ENCODE measurements around the gene STC2.

Gene STC2

DNA sequence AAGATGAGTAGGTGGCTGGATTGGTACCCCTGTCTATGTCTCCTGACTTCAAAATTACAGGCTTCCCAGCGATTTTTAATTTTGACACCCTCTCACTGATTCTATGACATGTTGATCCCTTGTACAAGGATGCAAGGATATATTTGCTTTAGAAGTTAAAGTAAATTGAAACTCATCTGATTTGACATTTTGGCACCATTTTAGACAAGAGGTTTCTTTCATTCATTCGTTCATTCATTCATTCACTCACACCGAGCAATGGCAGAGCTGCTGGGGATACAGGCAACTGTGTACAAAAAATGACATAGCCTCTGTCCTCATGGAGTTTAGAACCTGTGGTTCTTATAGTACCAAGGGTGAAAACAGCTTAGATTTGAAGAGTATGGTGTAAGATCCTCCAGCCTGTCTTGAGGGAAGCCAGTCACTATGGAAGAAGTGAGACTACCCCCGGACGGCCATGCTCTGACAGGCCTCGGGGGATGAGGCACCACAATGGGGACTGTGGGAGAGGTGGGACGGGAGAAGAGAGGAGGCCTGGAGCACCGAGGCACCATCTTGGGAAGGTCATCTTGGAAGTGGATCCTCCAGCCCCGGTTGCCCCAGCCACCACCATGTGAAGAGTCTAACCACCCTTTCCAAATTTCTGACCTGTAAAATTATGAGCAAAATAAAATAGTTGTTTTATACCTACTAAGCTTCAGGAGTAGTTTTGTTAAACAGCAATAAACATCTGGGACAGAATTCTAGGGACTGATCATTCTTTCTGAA, 16.2 kb downstream of the STC2 start:
- no peak for DNase-seq

- DNase-seq = no peak
These were observed 17.1 kb downstream of the STC2 start for GRCh38 chr5:173310861-173311785.

DNA sequence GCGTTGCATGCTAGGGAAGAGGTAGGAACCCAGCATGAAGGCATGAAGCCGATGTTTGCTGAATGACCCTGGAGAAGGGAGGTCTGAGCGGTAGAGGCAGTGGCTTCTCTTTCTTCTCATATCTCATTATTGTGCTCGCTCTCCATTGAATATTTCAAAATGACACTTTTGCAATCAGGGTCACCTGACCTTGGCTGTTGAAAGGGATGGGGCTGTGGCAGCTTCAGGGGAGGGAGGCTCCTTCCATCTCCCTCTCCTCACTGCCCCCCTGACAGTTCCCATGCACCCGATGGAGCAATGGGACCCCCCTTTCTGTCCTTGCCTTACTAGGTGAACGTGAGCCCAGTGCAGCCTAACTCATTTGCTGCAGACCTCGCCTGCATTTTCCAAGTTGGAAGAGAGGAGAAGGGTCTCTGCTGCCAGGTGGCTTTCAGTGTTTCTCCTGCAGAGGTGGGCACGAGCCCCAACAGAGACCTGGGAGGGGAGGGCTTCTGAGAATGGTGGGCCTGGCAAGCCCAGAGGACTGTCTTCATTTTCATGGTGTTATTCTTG, 17.9 kb downstream of the STC2 start:
- no peak for DNase-seq

GRCh38 chr5:173309731-173310130, 18.5 kb downstream of the STC2 start:
- no peak for DNase-seq

GRCh38 chr5:173308226-173308625, 20.0 kb downstream of the STC2 start:
- no peak for DNase-seq

- no peak for DNase-seq
These were observed 20.5 kb downstream of the STC2 start for GRCh38 chr5:173307695-173308094.

DNA sequence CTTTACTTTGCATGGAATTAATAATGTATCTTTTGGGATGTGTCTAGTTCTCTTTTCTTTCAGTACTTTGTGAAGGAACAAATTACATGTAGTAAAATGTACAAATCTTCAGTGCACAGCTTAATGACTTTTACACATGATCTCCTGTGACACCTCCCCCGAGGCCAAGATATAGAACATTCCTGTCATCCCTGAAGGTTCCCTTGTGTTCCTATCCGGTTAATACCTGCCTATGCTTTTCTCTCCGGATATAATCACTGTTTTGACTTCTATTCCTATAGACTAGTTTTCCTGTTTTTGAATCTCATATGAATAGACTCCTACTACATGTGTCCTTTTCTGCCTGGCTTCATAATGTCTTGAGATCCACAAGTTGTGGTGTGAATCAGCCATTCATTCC, 21.5 kb downstream of the STC2 start:
- no peak for DNase-seq

DNA sequence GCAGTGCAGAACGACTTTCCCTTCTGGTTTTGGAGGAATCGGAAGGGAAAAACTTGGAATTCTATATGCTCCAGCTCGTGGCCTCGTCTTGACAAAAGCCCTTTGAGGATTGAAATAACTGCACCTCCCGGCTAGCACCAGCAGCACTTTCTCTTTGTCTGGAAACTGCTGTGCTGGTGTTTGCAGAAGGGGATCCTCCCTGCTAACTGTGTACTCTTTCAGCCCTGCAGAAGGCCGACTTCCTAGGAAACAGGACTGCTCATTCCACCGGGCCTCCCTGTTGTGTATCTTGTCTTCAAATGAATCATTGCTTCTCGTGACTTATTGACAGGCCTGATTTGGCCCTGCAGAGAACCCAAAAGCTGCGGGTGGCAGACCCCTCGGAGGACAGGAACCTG, 23.6 kb downstream of the STC2 start:
- no peak for DNase-seq

GRCh38 chr5:173303878-173304590, 24.2 kb downstream of the STC2 start:
- DNase-seq = no peak

- DNase-seq = no peak
These were observed 25.6 kb downstream of the STC2 start for GRCh38 chr5:173302546-173303155.

DNA sequence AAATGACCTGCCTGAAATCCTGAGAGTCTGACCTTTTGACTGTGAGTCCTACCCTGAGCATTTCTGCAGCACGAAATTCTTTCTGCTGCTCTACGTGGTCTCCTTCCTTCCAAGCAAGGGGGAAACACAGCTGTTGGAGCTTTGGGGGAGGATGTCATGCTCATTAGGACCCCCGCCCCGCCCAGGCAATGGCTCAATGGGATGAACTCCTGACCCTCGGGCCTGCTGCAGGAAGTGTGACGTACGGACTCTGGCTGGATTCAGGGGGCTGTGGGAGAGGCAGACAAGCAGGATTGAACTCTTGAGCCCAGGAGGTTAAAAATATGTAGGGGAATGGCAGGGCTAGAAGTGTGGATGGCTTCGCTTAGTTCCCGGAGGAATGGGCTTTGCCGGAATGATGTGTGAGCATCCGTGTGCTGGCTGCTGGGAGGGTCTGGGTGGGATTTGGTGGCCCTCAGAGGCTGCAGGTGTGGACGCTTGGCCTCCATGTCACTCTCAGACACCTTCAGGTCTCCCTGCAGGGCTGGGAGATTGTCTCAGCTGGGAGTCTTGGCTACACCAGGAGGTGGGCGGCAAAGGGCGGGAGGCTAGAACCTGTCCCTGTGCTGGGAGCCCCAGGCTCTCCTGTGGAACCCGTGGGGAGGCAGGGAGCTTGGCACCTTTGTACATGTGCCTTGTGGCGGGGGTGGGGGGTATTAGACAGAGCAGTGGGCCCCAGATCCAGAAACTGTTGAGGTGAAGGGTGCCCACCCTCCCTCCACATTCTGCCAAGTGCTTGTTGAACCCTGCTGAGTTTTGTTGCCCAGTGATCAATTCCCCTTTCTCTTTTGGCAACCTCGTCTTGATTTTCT, 26.3 kb downstream of the STC2 start:
- DNase-seq = no peak

GRCh38 chr5:173300389-173301047, 27.7 kb downstream of the STC2 start:
- no peak for DNase-seq

DNA sequence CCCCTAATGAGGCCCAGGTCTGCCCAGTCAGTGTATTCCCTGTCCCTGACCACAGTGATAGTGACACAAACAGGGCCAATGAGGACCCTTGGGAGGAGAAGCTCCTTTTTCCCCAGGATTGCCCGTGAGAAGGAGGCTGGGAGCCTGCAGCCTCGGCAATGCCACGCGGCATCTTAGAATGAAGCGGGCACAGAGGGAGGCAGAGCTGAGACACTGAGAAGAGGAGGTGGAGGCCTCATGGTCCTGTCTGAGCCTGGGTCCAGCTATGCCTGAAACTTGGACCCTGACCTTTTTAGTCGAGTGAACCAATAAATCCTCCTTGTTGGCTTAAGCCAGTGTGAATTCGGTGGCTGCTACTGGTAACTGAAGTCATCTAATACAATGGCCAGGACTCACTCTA, 28.4 kb downstream of the STC2 start:
- no peak for DNase-seq

DNA sequence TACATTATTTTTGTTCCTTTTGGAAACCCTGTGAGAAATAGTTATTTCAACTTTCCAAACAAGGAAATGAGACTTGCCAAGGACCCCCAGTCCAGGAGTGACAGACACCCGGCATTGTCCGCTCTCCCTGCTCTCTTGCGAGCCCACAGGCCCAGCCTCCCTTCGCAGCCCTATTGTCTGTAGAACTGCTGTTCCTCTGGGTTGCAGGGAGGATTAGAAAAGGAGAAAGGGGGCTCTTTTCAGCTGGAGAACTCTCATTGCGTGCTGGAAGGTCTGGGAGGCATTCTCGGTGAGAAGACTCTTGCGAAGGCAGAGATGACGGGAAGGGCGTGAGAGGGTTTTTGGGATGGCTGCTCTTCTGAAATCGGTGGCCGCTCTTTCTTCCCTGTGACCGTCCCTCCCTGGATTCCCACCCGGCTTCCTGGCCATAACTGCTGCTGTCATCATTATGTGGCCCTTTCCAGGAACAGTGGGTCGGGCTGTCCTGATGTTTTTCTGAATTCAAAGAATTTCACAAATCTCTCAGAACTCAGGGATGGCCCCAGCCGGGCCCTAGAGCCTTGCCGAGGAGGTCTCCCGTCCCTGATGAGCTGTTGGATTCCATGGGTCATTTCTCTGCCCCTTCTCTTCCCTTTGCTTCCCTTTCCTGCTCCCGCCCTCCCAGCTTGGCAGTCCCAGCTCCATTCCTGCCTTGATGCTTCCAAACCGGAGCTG, 29.8 kb downstream of the STC2 start:
- no peak for DNase-seq

GRCh38 chr5:173297813-173298212, 30.4 kb downstream of the STC2 start:
- no peak for DNase-seq

DNA sequence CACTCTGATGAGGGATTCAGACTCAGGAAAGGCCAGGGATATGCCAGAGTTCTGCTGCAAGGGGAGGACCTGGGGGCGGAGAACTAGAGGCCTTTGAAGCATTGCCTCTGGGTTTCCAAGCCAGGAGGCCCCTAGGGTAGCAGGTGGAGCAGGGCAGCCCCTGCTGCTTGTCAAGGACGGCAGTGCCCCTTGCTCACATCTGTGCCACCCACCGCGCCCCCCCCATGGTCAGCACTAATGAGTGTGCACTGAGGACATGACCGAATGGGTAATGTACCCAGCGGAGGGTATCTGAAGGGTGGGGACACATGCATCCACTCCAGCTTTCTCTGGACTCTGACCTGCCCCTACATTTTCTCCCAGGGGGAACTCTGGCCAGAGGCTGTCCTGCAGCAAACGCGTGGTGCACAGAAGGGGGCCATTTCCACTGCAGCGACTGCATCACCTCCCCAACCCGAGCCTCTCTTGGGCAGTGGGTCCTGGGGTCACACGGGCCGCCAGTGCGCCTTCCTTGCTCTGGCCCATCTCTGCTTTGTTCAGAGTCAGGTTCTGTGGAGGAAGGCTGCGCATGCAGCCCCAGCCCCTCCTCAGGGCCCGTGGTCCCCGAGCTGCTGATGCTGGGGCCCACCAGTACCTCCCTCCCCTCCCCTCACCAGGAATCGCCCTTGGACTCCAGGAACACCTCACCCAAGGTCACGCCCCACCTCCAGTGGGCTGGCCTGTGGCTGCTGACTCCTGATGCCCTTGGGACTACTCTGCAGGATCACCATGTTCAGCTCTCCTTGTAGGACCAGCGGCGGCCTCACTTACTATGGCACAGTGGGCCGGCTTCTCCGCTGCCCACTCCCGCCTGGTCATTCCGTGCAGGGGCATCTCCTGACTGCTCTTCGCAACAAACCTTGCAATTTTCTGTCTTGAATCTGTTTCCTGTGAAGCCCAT, 31.2 kb downstream of the STC2 start:
- DNase-seq = no peak

- DNase-seq = no peak
These were observed 32.4 kb downstream of the STC2 start for GRCh38 chr5:173295796-173296195.

DNA sequence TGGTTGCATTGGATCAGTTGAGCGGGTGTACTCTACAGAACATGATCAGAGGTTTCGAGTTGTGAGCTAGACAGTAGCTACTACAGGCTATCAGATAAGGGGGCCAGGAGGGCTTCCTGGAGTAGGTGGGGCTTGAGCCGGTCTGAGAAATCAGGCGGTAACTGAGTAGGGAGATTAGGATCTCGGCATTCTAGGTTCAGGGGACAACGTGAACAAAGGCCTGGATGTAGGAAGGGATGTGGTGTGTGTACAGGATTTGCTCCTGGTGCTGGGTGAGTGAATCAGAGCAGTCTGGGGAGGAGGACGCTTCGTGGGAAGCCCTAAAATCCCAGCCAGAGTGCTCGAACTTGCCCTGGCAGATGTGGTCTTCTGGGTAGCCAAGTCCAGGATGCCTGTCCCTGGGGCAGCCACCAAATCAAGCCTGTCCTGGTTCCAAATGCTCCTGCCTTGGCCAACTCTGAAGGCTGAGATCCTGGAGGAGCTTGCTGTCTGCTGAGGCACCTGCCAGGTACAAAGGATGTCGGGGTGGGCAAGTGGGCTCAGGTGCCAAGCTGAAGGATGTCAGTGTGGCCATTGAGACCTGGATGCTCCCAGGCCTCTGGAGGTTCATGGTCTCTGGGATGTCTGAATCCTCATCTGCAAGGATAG, 33.4 kb downstream of the STC2 start:
- no peak for DNase-seq
